CD4-positive, alpha-beta T cell treated with Interferon gamma for 1 hour (primary cell): ENCODE data around the gene EDEM3.
"Not testable (repeated sequence)": the region's sequence is repeated elsewhere in the genome, so short reads cannot be mapped to it uniquely, and the experiment has no call there.

Experiments used
- DNase-seq: peaks from one replicate; pipeline ENCODE4 v3.0.0-alpha.2; 2020

Gene EDEM3

DNA sequence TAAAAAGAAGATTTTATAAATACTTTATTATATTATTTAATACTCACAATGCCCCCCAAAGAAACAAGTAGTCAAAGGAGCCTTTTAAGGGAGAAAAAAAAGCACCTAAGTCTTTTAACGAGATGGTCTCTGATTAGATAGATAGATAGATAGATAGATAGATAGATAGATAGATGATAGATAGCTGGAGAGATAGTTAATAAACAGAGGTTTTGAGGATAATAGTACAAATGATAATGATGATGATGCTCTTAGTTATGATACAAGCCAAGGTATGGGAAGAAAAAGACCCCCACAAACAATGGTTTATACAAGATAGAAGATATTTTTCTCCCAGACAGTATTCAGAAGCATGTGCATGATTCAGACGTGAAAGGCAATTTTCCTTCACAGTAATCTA, 14.6 kb upstream of the EDEM3 start:
- no peak for DNase-seq

DNA sequence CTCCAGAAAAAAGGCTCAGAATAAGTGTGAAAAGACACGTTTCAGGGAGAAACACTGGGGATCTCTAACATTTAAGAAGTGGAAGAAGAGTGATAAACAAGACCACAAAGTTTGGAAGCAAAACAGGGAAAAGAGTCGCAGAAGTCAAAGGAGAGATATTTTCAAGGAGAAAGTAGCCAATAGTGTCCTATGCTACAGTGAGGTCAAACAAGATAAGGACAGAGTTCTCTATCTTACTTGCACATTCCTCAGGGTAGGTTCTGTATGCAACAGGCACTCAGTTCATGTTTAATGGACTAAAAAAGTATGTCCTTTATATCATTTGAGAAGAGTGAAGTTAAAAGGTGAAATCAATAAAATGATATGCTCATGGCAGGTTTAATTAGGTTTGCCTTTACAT, 13.8 kb upstream of the EDEM3 start:
- no peak for DNase-seq

DNA sequence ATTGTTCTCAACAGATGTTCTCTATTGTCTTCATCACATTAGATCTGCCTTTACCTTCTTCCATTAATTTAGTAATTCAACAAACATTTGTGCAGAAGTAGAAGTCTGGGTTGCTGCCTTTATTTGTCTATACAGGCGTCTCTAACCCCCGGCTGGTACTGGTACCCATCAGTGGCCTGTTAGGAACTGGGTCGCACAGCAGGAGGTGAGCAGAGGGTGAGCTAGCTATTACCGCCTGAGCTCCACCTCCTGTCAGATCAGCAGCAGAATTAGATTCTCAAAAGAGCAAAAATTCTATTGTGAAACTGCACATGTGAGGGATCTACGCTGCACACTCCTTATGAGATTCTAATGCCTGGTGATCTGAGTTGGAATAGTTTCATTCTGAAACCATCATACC, 12.9 kb upstream of the EDEM3 start:
- DNase-seq: no peak

DNA sequence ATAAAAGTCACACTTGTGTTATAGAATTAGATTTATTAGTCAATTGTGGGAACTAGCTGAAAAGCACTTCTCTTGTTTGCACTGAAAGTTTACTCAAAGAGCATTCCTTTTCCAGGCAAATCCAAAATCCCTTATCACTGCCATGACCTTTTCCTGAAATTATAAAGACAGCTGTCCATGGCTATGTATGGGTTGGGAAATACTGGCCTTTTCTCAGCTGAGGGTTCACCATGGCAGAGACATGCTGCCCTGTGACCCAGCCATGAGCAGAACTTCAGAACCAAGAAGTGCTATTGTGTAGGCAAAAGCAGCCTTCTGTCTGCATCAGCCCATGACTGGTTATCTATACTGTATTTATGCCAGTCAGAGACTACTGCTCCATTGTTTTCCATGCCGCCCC, 9.8 kb upstream of the EDEM3 start:
- no peak for DNase-seq

DNA sequence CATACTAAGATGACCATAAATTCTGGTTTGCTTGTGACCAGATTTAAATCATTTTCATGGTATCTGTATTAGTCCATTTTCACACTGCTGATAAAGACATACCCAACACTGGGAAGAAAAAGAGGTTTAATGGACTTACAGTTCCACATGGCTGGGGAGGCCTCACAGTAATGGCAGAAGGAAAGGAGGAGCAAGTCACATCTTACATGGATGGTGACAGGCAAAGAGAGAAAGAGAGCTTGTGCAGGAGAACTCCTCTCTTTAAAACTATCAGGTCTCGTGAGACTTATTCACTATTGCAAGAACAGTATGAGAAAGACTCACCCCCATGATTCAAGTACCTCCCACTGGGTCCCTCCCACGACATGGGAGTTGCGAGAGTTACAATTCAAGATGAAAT, 8.9 kb upstream of the EDEM3 start:
- DNase-seq: not testable (repeated sequence)

DNA sequence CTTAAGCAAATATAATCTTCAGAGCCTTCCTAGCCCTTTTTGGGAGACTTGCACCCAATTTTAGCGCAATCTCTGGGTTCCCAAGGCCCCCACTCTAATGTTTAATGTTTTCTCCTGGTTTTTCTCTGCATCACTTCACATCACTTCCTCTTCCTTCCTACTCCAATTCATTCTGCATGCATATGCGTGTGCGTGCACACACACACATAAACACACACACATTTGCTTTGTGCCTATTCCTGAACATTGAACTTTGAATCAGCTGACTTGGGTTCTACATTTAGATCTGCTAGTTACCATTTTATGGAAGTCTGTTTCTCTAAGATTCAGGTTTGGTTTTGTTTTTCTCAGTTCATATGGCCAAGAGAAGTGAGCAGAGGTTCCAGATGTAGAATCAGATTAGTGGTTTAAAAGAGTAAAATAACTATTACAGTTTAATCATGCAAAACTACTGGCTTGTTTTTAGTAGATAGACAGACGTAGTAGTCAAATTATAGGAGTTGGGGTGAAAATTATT, 7.4 kb upstream of the EDEM3 start:
- DNase-seq: no peak

DNA sequence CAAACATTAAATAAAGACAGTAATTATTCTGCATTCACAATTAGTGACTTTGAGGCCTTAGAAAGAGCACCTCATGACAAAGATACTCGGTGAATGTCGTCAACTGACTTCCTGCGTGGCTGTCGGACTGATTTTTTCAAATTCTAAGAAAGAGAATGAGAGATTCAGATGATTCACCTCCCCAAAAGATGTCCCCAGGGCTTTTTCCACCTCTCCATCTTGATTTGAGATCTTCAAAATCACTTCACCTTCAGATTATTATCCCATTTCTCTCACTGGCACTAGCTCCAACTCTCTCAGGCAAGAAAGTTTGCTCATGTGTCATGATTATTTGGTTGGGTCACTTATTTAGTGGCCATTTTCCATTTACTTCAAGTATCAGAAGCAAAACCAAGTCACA, 5.0 kb upstream of the EDEM3 start:
- DNase-seq: no peak

DNA sequence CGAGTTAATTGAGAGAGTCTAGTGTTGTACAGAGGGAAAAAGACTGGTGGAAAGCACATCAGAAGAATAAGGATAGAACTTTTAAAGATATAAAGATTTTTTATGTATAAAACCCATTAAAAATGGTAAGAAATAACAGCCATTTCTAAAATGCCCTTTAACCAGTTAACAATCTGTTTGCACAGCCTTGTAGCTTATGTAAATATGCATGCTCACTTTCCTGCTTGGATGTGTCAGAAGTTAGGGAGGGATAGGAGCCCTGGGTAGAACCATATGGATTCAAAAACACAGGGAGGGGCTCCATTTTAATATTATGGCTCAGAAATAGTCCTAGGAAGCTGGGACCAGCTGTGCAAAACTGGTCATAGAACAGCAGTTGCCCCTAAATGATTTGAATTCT, 4.5 kb upstream of the EDEM3 start:
- no peak for DNase-seq

DNA sequence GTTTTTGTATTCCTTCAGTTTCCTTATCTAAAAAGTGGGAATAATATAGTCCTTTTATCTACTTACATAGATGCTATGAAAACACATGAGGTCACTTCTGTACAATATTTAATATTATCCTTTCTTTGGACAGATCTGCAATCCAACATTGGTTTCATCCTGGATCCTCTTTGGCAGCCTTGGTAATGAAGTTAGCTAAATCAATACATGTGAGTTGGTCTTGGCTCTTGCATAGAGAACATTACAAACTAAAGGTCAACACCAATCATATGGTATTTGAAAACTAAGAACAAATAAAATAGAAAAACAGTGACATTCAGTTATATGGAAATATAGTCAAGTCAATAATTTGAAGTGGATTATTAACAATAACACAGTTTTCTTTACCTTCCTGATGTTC, 3.2 kb upstream of the EDEM3 start:
- DNase-seq: no peak

DNA sequence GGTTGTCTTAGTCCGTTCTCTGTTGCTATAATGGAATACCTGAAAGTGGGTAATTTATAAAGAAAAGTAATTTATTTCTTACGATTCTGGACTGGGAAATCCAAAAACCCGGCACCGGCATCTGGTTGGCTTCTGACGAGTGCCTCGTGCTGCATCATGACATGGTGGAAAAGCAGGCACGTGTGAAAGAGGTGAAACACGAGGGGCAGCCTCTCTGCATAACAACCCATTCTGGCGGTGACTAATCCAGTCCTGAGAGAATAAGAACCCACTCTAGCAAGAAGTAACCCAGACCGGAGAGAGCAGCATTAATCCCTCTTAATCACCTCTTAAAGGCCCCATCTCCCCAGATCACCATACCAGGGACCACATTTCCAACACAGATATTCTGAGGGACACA, 2.7 kb upstream of the EDEM3 start:
- no peak for DNase-seq

DNA sequence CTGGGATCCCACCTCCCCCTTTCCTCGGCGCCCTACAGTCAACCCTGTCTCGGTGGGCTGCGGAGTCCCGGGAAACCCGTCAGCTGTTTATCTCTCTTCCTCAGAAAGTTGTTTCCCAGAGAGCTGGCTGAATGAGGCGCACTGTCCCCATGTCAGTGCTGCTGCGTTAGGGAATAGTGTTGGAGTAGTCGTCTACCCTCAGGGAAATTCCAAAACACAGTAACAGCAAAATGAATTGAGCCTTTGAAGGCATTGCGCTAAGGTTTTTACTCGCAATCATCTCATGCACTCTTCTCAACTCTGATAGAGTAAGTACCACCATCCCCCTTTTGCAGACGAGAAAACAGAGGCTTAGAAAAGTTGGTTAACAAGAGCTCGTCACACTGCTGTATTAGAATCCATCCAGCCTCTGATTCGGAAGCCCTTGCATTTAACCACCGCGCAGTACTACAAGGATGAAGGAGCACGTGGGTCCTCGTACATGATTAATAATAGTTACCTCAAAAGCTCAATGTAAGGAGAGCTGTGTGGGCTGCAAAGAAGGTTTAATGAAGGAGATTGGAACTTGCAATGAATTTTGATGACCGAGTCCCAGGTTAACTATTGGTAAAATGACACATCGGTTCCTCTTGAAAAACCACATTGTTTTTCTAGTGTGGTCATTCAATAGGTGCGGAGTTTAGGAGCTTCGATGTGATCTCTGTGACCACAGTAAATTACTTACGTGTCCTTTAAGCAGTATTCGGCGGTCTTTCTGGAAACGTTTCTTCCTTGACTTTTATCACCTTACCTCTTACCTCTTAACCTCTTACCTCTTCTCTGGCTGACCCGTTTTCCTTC, 788 bp upstream of the EDEM3 start:
- DNase-seq: no peak

DNA sequence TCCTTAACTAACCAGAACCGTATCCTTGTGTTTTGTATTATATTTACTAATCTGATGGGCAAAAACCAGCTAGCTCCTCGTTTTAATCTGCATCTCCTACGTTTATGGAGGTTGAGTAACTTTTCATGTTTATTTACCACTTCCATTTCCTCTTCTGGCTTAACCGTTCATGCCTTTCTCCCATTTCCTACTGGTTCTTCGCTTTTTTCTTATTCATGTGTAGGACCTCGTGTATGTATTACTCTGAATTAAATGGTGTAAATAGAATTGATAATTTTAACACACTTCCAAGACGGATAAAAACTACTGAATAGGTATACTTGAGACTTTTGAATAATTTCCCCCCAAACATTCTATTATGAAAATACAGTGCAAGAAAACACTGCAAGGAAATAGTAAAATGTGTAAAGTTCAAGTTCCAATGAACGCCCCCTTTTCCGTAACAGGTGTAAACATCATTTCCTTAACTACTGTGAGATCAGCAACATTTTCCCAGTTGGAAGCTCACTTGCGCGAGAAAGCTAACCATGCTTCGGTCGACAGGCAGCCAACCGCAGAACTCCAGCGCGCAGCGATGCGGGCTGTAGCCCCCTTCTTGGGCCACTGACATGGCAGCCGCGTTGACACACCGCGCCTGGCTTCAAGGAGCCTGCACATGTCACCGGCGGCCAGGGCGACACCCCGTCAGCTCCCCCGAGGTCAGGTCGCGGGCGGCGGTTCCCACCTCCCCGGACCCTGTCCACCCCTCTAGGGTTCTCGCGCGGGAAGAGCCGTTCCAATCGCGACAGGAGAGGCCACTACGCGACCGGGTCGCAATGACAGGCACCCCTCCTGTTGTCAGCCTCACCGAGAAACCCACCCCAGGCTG, 816 bp downstream of the EDEM3 start:
- DNase-seq: no peak

DNA sequence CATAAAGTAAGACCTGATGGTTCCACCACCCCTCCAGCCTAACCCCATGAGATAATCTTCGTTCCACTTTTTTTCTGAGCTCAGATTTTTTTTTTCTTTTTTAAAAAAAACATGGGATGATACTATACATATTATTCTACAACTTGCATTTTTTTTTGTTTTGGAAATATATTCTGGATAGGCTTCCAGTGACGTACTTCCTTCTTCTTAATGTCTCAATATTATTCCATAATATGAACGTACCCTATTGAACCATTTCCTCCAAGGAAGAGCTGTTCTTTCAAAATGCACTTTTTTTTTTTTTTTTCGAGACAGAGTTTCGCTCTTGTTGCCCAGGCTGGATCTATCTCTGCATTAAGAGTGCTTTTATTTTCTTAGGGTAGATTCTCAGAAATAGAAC, 1.5 kb downstream of the EDEM3 start:
- DNase-seq: no peak

DNA sequence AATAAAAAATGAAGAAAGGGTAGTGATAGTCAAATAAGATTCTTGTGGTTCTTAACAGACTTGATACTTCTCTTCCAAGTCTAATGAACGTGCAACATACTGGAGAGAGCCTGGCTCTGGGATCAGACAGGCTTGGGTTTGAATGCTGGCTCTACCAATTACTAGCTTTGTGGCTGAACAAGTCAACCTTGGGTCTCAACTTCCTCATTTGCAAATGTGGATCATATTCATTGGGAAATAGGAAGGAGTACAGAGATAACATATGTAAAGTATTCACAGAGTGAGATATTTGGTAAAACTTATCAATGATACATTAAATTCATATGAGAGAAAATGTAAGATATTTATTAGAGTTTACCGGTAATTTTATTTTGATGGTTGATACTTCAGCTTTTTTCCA, 2.0 kb downstream of the EDEM3 start:
- DNase-seq: no peak

DNA sequence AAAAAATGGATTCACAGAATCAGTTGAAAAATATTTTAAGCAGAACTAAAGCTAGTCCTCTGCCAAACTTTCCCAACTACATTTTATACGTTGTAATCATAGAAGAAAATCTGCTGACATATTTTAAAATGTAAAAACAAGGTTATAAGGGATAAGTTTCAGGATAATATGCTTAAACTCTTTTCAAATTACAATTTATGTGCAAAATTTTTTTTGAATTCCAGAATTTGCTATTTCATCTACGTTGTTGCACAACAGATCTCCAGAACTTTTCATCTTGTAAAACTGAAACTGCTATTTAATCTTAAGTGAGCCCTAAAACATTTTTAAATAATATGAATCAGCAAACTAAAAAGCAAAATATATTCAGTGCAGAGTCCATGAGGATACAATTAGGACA, 5.9 kb downstream of the EDEM3 start:
- no peak for DNase-seq

DNA sequence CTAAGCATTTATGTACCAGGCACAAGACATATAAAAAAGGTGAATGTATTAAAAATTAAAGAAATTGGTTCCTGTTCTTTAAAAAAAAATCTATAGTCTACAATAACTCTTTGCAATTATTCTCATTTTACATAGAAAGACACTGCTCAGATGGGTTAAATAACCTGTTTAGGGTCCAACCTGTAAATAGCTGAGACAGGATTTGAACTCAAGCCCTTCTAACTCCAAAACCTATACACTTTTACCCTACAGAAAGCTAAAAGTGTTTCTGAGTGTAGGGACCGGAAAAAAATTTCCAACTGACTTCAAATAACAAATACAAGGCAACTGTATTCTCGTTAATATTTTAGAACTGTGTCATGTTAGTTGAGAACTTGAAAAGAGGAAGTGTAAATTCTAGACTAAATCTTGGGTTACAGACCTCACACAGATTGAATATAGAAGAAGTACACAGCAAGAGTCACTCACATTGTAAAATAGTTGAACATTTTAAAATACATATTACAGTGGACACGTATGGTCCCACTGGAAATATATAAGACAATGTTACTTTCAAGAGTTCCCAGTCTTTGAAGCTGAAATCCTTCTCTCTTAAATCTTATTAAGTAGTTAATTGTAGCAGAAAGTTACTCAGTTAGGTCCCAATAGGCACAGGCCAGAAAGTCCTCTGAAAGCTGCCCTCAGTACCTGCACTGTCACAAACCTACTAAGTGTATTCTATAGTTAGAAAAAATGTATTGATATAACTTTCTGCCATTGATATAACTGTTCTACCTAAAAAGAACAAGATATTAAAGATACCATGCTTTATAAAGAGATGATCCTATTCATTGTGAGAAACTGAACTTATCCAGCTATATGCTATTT, 7.3 kb downstream of the EDEM3 start:
- no peak for DNase-seq

DNA sequence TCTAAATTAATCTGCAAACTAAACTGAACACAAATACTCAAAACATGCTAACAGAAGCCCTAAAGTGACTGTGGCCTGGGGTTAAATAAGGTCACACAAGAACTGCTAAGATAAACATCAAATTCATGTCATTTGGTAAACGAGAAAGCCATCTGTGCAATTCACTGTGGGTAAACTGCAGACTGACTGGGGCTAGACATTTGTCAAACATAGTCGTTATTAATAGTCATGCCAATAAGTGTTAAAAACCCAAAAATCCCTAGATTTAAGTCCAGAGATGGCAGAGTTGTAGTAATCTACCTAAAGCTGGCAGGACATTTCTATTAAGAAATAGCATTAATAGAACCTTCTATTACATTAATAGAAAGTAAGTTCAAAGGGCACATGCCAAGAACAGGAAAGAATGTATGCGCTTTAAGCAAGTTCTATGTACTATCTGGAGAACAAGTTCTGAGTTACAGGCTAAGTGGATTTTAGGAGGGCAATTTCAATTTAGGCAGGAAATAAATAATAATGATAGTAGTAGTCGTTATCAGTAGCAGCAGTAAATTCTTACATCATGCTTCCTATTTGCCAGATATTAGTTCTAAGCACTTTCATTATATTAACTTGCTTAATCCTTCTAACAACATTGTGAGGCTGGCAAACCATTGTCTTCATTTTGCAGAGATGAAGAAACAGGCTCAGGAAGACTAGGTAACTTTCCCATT, 8.6 kb downstream of the EDEM3 start:
- no peak for DNase-seq

DNA sequence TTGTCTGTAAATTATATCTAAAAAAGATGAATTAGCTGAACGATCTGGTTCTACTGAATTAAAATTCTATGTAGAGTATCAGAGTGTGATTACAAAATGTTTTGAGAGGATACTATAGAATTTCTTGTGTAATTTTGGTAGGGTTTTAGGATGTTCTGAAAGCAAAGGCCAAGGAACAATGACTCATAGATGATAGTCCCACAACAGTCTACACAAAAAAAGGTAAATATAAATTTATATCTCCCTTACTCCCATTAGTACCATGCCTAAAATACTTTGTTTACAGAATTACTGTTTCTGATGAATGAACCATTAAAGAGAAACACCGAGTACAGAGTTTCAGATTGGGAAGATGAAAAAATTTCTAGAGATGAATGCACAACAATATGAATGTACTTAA, 9.5 kb downstream of the EDEM3 start:
- no peak for DNase-seq

DNA sequence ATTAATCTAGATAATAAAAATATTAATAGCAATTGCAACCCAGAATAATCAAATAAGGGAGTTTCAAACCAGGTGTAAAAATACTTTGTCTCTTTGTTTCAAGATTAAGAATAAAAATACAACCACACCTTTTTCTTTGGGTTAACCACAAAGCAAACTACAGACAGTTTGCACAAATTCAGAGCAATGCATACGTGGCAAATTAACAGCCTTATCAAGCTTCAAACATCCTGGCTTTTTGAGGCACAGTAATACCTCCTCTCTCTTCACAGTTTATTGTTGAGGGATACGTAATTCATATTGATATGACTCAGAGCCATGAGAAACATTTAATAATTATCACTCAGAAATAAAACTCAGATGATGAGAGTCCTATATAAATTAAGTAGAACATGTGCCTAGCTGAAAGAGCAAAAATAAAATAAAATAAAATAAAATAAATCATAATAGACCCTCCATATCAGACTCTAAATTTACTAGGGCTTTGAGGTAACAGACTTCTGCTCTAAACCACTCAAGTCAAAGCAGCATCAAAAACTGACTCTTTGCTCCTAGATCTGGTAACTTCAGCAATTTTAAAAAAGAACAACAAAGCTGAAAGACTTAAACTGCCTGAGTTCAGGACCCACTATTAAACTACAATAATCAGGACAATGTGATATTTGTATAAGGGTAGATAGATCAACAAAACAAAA, 11.4 kb downstream of the EDEM3 start:
- no peak for DNase-seq

DNA sequence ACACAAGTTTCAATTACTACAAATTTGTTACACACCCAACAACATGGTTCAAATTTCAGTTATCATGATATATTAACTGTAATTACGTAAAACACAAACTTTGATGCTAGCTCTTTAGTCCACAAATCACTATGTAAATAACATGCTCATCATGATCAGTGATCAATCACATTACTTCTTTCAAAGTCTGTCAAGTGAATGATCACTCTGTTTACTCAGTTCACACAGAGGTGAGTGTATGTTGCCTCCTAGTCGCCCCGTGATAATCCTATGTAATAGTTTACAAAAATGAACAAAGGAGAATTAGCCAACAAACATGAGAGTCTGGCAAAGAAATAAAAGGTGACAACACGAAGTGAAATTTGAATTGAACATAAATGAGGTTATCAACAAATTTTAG, 14.3 kb downstream of the EDEM3 start:
- DNase-seq: no peak

DNA sequence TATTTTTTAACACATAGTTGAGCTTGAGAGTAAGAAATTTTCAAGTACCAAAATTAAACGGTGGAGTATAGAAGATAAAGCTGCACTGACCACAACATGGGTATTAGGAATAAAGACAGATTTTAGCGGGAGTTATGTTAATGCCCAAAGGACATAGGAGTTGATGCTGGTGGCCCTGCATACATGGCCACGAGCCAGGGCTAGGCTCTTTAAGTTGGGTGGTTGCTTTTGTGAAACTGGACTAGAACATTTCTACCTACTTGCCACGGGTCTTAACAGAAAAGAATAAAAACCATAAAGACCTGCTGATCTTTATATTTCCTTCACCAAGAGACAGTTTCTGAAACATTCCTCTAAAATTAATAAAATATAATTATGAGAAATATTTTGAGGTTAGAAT, 14.9 kb downstream of the EDEM3 start:
- DNase-seq: no peak

DNA sequence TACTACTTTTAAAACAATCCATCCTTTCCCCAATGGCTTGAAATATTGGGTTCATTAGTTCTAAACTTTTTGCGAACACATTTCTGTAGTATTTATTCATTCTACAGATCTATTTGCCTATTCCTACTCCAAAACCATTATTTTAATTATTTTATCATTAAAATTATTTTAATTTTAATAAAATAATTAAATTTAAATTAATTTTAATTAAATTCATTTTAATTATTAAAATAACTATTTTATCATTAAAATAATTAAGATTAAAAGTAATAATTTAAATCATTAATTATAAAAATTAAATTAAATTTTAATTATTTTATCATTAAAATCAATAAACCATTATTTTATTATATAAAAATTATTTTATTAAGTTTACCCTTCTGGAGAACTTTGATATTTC, 15.6 kb downstream of the EDEM3 start:
- no peak for DNase-seq
